ENCODE data around the gene DCST1. TPM values are rescaled to one million over a fixed set of nuclear protein-coding genes. Genes with fewer than 3 reads are reported as not detected.

The DCST1 gene
- total and polyA plus RNA-seq, 2 donors (not counting 1 experiment from before 2014, with no cell fraction given), result 0.22 TPM; not detected in 1

- Histone ChIP-seq H2AFZ (ENCODE audit: insufficient read depth, low read depth, low read length, poor library complexity, severe bottlenecking) (no peak overlapping the region), H3K27ac (ENCODE audit: low read length in 2 of 2) (no peak overlapping the region), H4K20me1 (ENCODE audit: control insufficient read depth, insufficient read depth, low read length, poor library complexity, severe bottlenecking) (peaks cover 46% of the 10 kb centered on the region), H3K36me3 (replicated peaks in 1 of 2; ENCODE audit: control extremely low read depth in 1 of 2, control insufficient read depth in 1 of 2, extremely low read depth in 1 of 2, insufficient read depth in 2 of 2, low read length in 1 of 2) (no peaks in the 10 kb centered on the region), H3K9ac (ENCODE audit: low read length) (peak overlapping the region; percentile 36), H3K4me1 (ENCODE audit: control insufficient read depth in 2 of 2, insufficient read depth in 2 of 2, low read length in 2 of 2) (peaks cover 60 to 67% of the 10 kb centered on the region in 2 donors), H3K4me3 (ENCODE audit: control extremely low read depth in 1 of 5, extremely low read depth in 1 of 5, insufficient read depth in 1 of 5, low read depth in 2 of 5, low read length in 4 of 5) (peak overlapping the region in 4 of 5 experiments; percentile 8 to 52 (median 36)), H3K4me2 (replicated peaks; ENCODE audit: low read depth, low read length, poor library complexity, severe bottlenecking) (peak overlapping the region; percentile 97), H3K79me2 (ENCODE audit: control insufficient read depth, insufficient read depth, low read length) (no peaks in the 10 kb centered on the region), H3K27me3 (replicated peaks in 1 of 4; ENCODE audit: control extremely low read depth in 1 of 4, control insufficient read depth in 3 of 4, insufficient read depth in 4 of 4, low read length in 3 of 4) (peaks cover 0 to 57% (median 43%) of the 10 kb centered on the region in 4 experiments), H3K9me3 (ENCODE audit: control extremely low read depth in 1 of 3, control insufficient read depth in 2 of 3, insufficient read depth in 1 of 3, low read length in 2 of 3) (peaks cover 0 to 30% (median 0%) of the 10 kb centered on the region in 3 donors)
- ATAC-seq (ENCODE audit: low read depth) (no peak), DNase-seq (peak; percentile 61)
- no peak overlapping the region for H3K27ac Mint-ChIP-seq
- CTCF ChIA-PET, result interaction anchor here (0.6 to 1.6 kb wide), 7 partner anchors 9 to 411 kb away, joined by 3 to 7 read pairs (median 5); partner anchors contain the start of gene ADAM15
- peaks cover 63% of the 10 kb centered on the region for H3K4me1 Mint-ChIP-seq
- H3K4me3 Mint-ChIP-seq, result peak overlapping the region; percentile 83
- intact Hi-C loops (cut with micrococcal nuclease), result no loop called here
- POLR2A ChIA-PET, result interaction anchor here (1.6 to 2.8 kb wide), 2 partner anchors 10 to 16 kb away, joined by 7 to 9 read pairs; no protein-coding TSS in a partner anchor
- WGBS (ENCODE audit: insufficient coverage), result 2% methylated on average over 50 of the region's 71 CpGs
- H3K9me3 Mint-ChIP-seq (ENCODE audit: insufficient read depth), result no peaks in the 10 kb centered on the region
- TF ChIP-seq CTCF (IDR thresholded peaks at IDR 0.05), result no peak
- TF ChIP-seq EZH2 (IDR thresholded peaks at IDR 0.05; ENCODE audit: borderline replicate concordance, insufficient read depth, low read depth, low read length, poor library complexity, severe bottlenecking), result peak; percentile 94
- peaks cover 38% of the 10 kb centered on the region for H3K27me3 Mint-ChIP-seq
Measured at GRCh38 chr1:155080312-155081228, 46.9 kb downstream of the DCST1 start.

Measured in B cell (primary cell).